Transverse colon (tissue), 4 donors: ENCODE measurements around the gene SESN3.
"Not testable (repeated sequence)": the region's sequence is repeated elsewhere in the genome, so short reads cannot be mapped to it uniquely, and the experiment has no call there.

Source experiments
- POLR2AphosphoS5 ChIP-seq, 3 donors: sonication (generic); formaldehyde crosslinking; IDR thresholded peaks; one replicate each; pipeline ENCODE4 v1.6.1; 2016; ENCODE audit warnings: antibody characterized with exemption in 3 of 3
- TF ChIP-seq, protein P1 (sequence below), 5 experiments: fragments of 200-600 bp in 3 of 5; fragments of 450-650 bp in 2 of 5; sonication (generic) in 3 of 5; IDR thresholded peaks; 1 replicate in 2 of 5; 2 replicates in 3 of 5; pipeline ENCODE4 v1.5.1; 2016 to 2017; ENCODE audit warnings: antibody characterized with exemption in 5 of 5, inconsistent platforms in 3 of 5, mild to moderate bottlenecking in 2 of 5, moderate library complexity in 1 of 5

DNA sequence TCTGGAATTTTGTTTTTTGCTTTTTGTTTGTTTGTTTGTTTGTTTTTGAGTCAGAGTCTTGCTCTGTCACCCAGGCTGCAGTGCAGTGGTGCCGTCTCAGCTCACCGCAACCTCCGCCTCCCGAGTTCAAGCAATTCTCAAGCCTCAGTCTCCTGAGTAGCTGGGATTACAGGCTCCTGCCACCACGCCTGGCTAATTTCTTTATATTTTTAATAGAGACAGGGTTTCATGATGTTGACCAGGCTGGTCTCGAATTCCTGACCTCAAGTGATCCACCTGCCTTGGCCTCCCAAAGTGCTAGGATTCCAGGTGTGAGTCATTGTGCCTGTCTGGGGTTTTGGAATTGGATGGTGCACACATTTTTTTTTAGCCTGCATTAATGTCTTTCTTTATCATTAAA lies 20.9 kb upstream of the SESN3 start:
- TF ChIP-seq, protein P1, sequence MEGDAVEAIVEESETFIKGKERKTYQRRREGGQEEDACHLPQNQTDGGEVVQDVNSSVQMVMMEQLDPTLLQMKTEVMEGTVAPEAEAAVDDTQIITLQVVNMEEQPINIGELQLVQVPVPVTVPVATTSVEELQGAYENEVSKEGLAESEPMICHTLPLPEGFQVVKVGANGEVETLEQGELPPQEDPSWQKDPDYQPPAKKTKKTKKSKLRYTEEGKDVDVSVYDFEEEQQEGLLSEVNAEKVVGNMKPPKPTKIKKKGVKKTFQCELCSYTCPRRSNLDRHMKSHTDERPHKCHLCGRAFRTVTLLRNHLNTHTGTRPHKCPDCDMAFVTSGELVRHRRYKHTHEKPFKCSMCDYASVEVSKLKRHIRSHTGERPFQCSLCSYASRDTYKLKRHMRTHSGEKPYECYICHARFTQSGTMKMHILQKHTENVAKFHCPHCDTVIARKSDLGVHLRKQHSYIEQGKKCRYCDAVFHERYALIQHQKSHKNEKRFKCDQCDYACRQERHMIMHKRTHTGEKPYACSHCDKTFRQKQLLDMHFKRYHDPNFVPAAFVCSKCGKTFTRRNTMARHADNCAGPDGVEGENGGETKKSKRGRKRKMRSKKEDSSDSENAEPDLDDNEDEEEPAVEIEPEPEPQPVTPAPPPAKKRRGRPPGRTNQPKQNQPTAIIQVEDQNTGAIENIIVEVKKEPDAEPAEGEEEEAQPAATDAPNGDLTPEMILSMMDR (IDR thresholded peaks at IDR 0.05), result not testable (repeated sequence)
- not testable (repeated sequence) for TF ChIP-seq POLR2AphosphoS5 (IDR thresholded peaks at IDR 0.05)
